ENCODE measurements around the gene C15orf61. TPM values are rescaled to one million over a fixed set of nuclear protein-coding genes. Genes with fewer than 3 reads are reported as not detected.

The C15orf61 gene
- total and polyA plus RNA-seq, 11 donors, result 3.6 to 11.7 (median 9.9) TPM

DNA sequence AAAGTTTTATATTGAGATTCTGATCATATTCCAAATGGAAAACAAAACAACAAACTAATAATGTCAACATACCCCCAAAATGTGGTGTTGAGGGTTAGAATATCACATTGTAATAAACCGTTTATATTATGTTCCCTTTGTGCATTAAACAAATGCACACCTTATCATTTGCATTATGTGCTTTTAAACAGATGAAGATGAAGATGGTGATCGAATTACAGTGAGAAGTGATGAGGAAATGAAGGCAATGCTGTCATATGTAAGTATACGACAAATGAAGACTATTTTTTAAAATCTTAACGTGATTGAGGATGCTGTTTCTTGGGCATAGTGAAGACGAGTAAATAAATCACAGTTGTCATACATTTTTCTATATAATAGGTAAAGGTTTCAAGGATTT, 42.2 kb downstream of the C15orf61 start:
- Histone ChIP-seq H3K27me3 (no peaks in the 10 kb centered on the region), H3K27ac (no peak overlapping the region), H3K4me1 (peaks cover 0 to 9% (median 0%) of the 10 kb centered on the region in 12 donors), H3K4me3 (no peak overlapping the region), H3K9me3 (peaks cover 0 to 3% (median 0%) of the 10 kb centered on the region in 12 donors), H3K36me3 (peaks cover 0 to 21% (median 0%) of the 10 kb centered on the region in 9 donors)
- WGBS, 4 donors, result 95 to 98% (median 96%) methylated on average over 5 of the region's 5 CpGs
- TF ChIP-seq POLR2A (IDR thresholded peaks at IDR 0.05), result no peak
- TF ChIP-seq, protein P1, sequence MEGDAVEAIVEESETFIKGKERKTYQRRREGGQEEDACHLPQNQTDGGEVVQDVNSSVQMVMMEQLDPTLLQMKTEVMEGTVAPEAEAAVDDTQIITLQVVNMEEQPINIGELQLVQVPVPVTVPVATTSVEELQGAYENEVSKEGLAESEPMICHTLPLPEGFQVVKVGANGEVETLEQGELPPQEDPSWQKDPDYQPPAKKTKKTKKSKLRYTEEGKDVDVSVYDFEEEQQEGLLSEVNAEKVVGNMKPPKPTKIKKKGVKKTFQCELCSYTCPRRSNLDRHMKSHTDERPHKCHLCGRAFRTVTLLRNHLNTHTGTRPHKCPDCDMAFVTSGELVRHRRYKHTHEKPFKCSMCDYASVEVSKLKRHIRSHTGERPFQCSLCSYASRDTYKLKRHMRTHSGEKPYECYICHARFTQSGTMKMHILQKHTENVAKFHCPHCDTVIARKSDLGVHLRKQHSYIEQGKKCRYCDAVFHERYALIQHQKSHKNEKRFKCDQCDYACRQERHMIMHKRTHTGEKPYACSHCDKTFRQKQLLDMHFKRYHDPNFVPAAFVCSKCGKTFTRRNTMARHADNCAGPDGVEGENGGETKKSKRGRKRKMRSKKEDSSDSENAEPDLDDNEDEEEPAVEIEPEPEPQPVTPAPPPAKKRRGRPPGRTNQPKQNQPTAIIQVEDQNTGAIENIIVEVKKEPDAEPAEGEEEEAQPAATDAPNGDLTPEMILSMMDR (IDR thresholded peaks at IDR 0.05), result no peak
- ATAC-seq (no peak), DNase-seq (no peak)
- intact Hi-C loops (cut with DNase I), result no loop called here

DNA sequence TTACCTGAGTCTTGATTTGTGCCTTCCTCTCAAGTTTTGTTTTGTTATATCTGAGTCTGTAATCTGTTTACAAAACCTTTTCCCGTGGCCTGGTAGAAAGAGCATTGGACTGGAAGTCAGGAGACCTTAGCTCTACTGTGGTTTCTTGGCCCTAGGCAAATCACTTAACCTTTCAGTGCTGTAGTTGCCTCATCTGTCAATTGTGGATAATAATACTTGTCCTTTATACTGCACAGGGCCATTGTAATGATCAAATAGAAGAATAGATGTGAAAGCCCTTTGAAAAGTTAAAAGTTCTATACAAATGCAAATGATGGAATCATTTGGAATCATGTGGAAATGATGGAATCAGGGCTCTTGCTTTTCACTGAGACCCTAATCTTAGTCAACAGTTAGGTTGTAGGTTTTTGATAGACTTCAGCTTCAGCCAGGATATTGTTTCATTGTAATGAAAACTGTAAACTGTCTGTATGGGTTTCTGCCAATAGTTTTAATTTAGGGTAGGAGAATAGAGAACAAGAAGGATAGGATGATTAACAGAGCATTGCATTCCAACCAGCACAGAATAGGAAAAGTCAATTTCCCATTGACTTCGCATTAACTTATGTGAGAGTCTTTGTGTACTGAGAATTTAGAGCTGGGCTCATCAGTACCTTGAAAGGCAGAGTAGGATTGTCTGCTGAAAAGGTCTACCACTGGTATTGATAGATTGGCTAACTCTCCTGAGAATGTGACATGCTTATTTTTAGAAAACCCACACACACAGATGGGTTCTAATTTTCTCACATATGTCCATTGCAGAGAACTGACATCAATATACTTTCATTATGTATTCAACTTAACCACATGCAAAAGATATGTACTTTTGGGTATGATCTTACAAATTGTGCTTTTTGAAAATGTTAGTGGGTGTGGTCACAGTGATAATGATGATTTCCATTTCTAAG, 43.4 kb downstream of the C15orf61 start:
- ATAC-seq (no peak), DNase-seq (no peak)
- H3K4me3 ChIP-seq, result no peak overlapping the region
- WGBS, 4 donors, result 89 to 96% (median 92%) methylated on average over 2 of the region's 2 CpGs
- H3K9me3 ChIP-seq, result no peaks in the 10 kb centered on the region
- TF ChIP-seq POLR2A (IDR thresholded peaks at IDR 0.05), result no peak
- TF ChIP-seq, protein P1 (IDR thresholded peaks at IDR 0.05), result no peak
- H3K36me3 ChIP-seq, result peaks cover 0 to 10% (median 0%) of the 10 kb centered on the region in 9 donors
- H3K27me3 ChIP-seq, result no peaks in the 10 kb centered on the region
- peaks cover 0 to 9% (median 0%) of the 10 kb centered on the region in 12 donors for H3K4me1 ChIP-seq
- intact Hi-C loops (cut with DNase I), result no loop called here
- H3K27ac ChIP-seq, result no peak overlapping the region

DNA sequence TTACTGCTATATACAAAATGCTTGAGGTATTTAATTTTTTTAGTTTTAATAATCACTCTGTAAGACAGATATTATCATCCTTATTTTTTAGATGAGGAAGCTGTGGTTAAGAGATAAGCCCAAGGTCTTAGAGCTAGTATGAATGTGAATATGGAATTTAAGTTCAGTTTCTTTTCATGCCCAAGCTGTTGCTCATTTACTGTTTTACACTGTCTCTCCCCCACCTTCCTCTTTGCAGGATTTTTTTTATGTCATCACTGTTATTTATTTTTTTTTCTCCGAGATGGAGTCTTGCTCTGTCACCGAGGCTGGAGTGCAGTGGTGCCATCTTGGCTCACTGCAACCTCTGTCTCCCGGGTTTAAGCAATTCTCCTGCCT, 44.0 kb downstream of the C15orf61 start:
- no peaks in the 10 kb centered on the region for H3K9me3 ChIP-seq
- no peak overlapping the region for H3K27ac ChIP-seq
- intact Hi-C loops (cut with DNase I), result no loop called here
- TF ChIP-seq, protein P1 (IDR thresholded peaks at IDR 0.05), result no peak
- TF ChIP-seq POLR2A (IDR thresholded peaks at IDR 0.05), result no peak
- DNase-seq (no peak), ATAC-seq (no peak)
- peaks cover 0 to 14% (median 4%) of the 10 kb centered on the region in 12 donors for H3K4me1 ChIP-seq
- H3K4me3 ChIP-seq, result no peak overlapping the region
- H3K36me3 ChIP-seq, result peaks cover 0 to 6% (median 0%) of the 10 kb centered on the region in 9 donors
- H3K27me3 ChIP-seq, result no peaks in the 10 kb centered on the region
- 87 to 97% (median 91%) methylated on average over 3 of the region's 3 CpGs for WGBS, 4 donors

DNA sequence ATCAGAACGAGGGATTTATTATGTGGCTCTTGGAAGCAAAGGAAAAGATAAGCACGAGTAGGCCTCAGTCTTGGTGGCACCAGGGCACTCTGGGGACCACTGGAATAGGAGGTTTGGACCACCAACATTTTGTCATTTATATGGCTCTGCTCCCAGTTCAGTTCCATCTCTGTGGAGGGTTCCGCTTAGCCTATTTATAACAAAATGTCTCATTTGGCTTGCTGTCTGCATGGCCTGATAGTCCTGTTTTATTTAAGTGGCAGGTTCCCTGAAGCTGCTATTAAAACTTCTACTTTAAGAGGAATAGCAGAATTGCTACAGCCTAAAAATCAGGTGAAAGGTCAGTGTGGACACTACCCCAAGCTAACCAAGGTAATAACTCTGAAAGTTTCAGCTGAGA, 48.7 kb downstream of the C15orf61 start:
- 45 to 60% (median 53%) methylated on average over 3 of the region's 3 CpGs for WGBS, 4 donors
- peaks cover 0 to 18% (median 8%) of the 10 kb centered on the region in 12 donors for H3K4me1 ChIP-seq
- peak overlapping the region in 9 of 12 donors; percentile 4 to 69 (median 44) for H3K27ac ChIP-seq
- TF ChIP-seq POLR2A (IDR thresholded peaks at IDR 0.05), result no peak
- TF ChIP-seq, protein P1 (IDR thresholded peaks at IDR 0.05), result no peak
- H3K27me3 ChIP-seq, result no peaks in the 10 kb centered on the region
- intact Hi-C loops (cut with DNase I), result loop anchor here in 1 of 10 donors (10.0 kb wide), 1 partner anchor 55 kb away; no protein-coding TSS in a partner anchor
- peaks cover 0 to 6% (median 0%) of the 10 kb centered on the region in 9 donors for H3K36me3 ChIP-seq
- DNase-seq (no peak), ATAC-seq (peak; percentile 45 to 74 (median 56))
- no peaks in the 10 kb centered on the region for H3K9me3 ChIP-seq
- H3K4me3 ChIP-seq, result no peak overlapping the region

Data from heart left ventricle (tissue), 16 donors.